NCI-H2107 (cell line): Measurements from ENCODE around the gene INO80E.
A peak's percentile ranks its signal among the peaks of the same experiment; 100 is the strongest.
"Not testable (repeated sequence)": the region's sequence is repeated elsewhere in the genome, so short reads cannot be mapped to it uniquely, and the experiment has no call there.

Experiments used
- DNase-seq: peaks from one replicate; lab custom pipeline; 2025; lab: John Stamatoyannopoulos, UW

The INO80E gene

GRCh38 chr16:30031477-30031918 lies 35.5 kb downstream of the INO80E start:
- DNase-seq: no peak

DNA sequence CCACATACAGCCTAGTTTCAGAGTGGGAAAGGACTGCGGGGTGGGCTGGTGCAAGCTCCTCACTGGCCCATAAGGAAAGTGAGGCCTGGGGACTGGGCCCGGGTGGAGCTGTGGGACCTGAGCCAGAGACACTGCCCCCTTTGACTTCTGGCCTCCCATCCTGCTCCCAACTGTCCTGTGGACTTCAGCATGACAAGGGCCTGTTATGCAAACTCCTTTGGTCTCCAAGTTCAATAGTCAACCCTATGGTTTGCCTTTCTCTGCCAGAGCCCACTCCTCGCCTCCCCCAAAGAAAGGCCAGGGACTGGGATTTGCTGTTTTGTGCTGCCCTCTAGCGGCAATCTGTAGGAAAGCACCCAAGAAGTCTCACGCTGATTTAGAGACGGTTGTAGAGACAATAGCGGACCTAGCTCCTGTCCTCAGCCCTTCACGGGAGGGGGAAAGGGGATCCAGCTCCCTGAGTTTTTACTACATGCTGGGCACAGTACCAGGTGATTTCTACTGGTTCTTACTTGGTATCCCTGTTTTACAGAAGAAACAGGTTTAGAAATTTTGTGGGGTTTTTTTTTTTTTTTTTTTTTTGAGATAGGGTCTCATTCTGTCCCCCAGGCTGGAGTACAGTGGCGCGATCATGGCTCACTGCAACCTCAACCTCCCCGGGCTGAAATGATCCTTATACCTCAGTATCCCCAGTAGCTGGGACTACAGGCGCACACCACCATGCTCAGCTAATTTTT lies 36.2 kb downstream of the INO80E start:
- peak; percentile 76 for DNase-seq

DNA sequence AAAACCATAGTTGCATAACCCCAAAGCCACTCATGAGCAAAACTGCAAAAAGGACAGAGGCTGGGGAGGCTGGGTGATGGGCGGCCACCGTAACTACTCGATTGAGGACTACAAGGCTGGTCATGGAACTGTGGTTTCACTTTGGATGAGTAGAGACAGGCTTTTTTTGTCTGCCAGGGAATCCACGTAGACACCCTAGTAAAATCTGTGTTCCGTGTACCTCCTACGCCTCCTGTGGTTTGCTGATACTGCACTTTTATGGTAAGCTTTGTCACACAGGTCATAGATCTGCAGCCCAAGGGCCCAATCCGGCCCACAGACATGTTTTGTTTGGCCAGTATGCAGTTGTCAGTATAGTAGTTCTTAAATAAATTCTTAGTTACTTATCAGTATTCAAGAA lies 37.2 kb downstream of the INO80E start:
- DNase-seq: no peak

- DNase-seq: no peak
Observed at GRCh38 chr16:30040221-30040620, 44.2 kb downstream of the INO80E start.

GRCh38 chr16:30040690-30041089 lies 44.6 kb downstream of the INO80E start:
- DNase-seq: not testable (repeated sequence)

DNA sequence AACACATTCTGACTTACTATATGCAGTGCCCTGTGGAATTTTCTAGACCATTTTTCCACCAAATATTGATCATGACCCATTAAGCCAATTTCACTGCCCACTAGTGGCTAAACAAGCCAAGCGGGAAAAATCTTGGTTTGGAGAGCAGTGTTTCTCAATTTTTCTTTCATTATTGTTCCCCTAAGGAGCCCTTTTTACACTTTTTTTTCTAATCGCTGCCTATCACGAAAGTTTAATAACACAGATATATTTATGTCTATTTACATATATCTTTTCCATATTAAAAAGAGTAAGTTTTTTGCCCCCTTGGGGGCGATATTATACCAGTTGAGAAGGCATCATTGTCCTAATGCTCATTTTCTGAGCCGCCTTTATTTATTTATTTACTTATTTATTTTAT lies 45.8 kb downstream of the INO80E start:
- DNase-seq: no peak

GRCh38 chr16:30046178-30046577 lies 50.1 kb downstream of the INO80E start:
- no peak for DNase-seq

GRCh38 chr16:30046588-30046987 lies 50.5 kb downstream of the INO80E start:
- DNase-seq: no peak

GRCh38 chr16:30049871-30050270 lies 53.8 kb downstream of the INO80E start:
- no peak for DNase-seq

GRCh38 chr16:30051518-30051917 lies 55.5 kb downstream of the INO80E start:
- no peak for DNase-seq

- DNase-seq: peak; percentile 81
Observed at GRCh38 chr16:30052671-30053372, 56.8 kb downstream of the INO80E start.

DNA sequence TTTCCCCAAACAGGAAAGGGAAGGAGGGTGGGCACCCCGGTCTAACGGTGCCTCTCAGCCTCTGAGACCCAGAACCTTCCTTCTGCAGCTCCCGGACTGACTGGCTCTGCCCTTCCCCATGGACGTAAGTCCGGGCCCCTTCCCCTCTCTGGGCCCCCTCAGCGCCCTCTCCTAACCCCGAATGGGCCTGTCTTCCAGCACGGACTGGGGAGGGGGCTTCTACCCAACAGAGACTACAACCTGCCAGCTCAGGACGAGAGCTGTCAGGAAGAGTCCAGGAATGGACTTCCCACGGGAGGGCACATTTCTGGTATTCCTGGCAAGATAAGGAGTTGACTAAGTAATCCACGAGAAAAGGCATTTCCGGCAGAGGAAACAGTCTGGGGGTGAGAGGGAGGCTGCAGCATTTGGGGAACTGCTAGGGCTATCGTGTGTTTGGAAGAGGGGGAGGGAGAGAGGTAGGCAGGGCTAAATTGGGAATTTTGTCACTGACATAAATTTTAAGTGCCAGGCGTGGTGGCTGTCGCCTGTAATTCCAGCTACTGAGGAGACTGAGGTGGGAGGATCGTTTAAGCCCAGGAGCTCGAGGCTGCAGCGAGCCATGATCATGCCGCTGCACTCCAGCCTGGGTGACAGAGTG lies 57.5 kb downstream of the INO80E start:
- DNase-seq: no peak

- DNase-seq: no peak
Observed at GRCh38 chr16:30054451-30054850, 58.4 kb downstream of the INO80E start.

- DNase-seq: no peak
Observed at GRCh38 chr16:30054959-30055553, 59.0 kb downstream of the INO80E start.
